ENCODE measurements around the gene RPL10A.
"Not testable (repeated sequence)": the region's sequence is repeated elsewhere in the genome, so short reads cannot be mapped to it uniquely, and the experiment has no call there.

The RPL10A gene

GRCh38 chr6:35501784-35502183, 33.6 kb downstream of the RPL10A start:
- DNase-seq (ENCODE audit: extremely low spot score, insufficient read length, low read depth) (no peak), FAIRE-seq (no peak)

- no peak for FAIRE-seq
- no peak for DNase-seq (ENCODE audit: extremely low spot score, insufficient read length, low read depth)
Observed at GRCh38 chr6:35503534-35503933, 35.3 kb downstream of the RPL10A start.

GRCh38 chr6:35505999-35506412, 37.8 kb downstream of the RPL10A start:
- FAIRE-seq (no peak), DNase-seq (ENCODE audit: extremely low spot score, insufficient read length, low read depth) (no peak)

GRCh38 chr6:35506536-35506935, 38.3 kb downstream of the RPL10A start:
- DNase-seq (ENCODE audit: extremely low spot score, insufficient read length, low read depth) = no peak
- no peak for FAIRE-seq

- FAIRE-seq (no peak), DNase-seq (ENCODE audit: extremely low spot score, insufficient read length, low read depth) (no peak)
Observed at GRCh38 chr6:35507221-35507620, 39.0 kb downstream of the RPL10A start.

- no peak for FAIRE-seq
- DNase-seq (ENCODE audit: extremely low spot score, insufficient read length, low read depth) = no peak
Observed at GRCh38 chr6:35508027-35508426, 39.8 kb downstream of the RPL10A start.

- DNase-seq (ENCODE audit: extremely low spot score, insufficient read length, low read depth) = no peak
- FAIRE-seq = no peak
Observed at GRCh38 chr6:35508542-35508941, 40.3 kb downstream of the RPL10A start.

- DNase-seq (ENCODE audit: extremely low spot score, insufficient read length, low read depth) (no peak), FAIRE-seq (no peak)
Observed at GRCh38 chr6:35510916-35511561, 42.8 kb downstream of the RPL10A start.

GRCh38 chr6:35511562-35511941, 43.4 kb downstream of the RPL10A start:
- FAIRE-seq (no peak), DNase-seq (ENCODE audit: extremely low spot score, insufficient read length, low read depth) (no peak)

- DNase-seq (ENCODE audit: extremely low spot score, insufficient read length, low read depth) (no peak), FAIRE-seq (no peak)
Observed at GRCh38 chr6:35512006-35512405, 43.8 kb downstream of the RPL10A start.

GRCh38 chr6:35512740-35513139, 44.5 kb downstream of the RPL10A start, which contains the start of gene TULP1:
TULP1 (minus strand) TSS chr6:35512896; CDS start chr6:35512858, 38 bp downstream.
- FAIRE-seq (no peak), DNase-seq (ENCODE audit: extremely low spot score, insufficient read length, low read depth) (no peak)

GRCh38 chr6:35514587-35514986, 46.4 kb downstream of the RPL10A start:
- DNase-seq (ENCODE audit: extremely low spot score, insufficient read length, low read depth) (no peak), FAIRE-seq (no peak)

- FAIRE-seq; DNase-seq (ENCODE audit: extremely low spot score, insufficient read length, low read depth): not testable (repeated sequence)
Observed at GRCh38 chr6:35515939-35516338, 47.7 kb downstream of the RPL10A start.

GRCh38 chr6:35516712-35517111, 48.5 kb downstream of the RPL10A start:
- FAIRE-seq = no peak
- no peak for DNase-seq (ENCODE audit: extremely low spot score, insufficient read length, low read depth)

GRCh38 chr6:35517978-35518377, 49.8 kb downstream of the RPL10A start:
- not testable (repeated sequence) for FAIRE-seq; DNase-seq (ENCODE audit: extremely low spot score, insufficient read length, low read depth)

- DNase-seq (ENCODE audit: extremely low spot score, insufficient read length, low read depth) = no peak
- FAIRE-seq = no peak
Observed at GRCh38 chr6:35518566-35519312, 50.5 kb downstream of the RPL10A start.

GRCh38 chr6:35519313-35520015, 51.3 kb downstream of the RPL10A start:
- no peak for FAIRE-seq
- no peak for DNase-seq (ENCODE audit: extremely low spot score, insufficient read length, low read depth)
